Activated CD8-positive, alpha-beta T cell treated with anti-CD3 and anti-CD28 coated beads for 36 hours (primary cell): ENCODE measurements around the gene B3GNT9. TPM values are rescaled to one million over a fixed set of nuclear protein-coding genes. Genes with fewer than 3 reads are reported as not detected.

Experiments
- ATAC-seq: fragments of 200-7000 bp; cut with Tn5 transposase; one replicate; pipeline ENCODE4 v1.10.0; 2021; ENCODE audit warnings: mild to moderate bottlenecking, moderate library complexity
- CTCF ChIA-PET: fragments of 350-600 bp; sonication (Branson Sonifier 250); formaldehyde crosslinking; loops from one replicate; lab custom pipeline; 2021; ENCODE audit warnings: antibody characterized with exemption; lab: Charles Lee
- POLR2A ChIA-PET: fragments of 350-600 bp; sonication (Branson Sonifier 250); formaldehyde crosslinking; loops from one replicate; lab custom pipeline; 2021; ENCODE audit warnings: antibody characterized with exemption; lab: Charles Lee
- DNase-seq: peaks from one replicate; pipeline ENCODE4 v3.0.0-alpha.2; 2020
- H3K27ac Mint-ChIP-seq: one replicate; pipeline ENCODE4 v1.8.0; 2021; ENCODE audit warnings: mild to moderate bottlenecking, mixed read lengths
- H3K27me3 Mint-ChIP-seq: one replicate; pipeline ENCODE4 v1.8.0; 2021; ENCODE audit warnings: mixed read lengths
- H3K36me3 Mint-ChIP-seq: one replicate; pipeline ENCODE4 v1.8.0; 2021; ENCODE audit warnings: low read depth, mixed read lengths
- H3K4me1 Mint-ChIP-seq: one replicate; pipeline ENCODE4 v1.8.0; 2021; ENCODE audit warnings: low read depth, mixed read lengths
- H3K4me3 Mint-ChIP-seq: one replicate; pipeline ENCODE4 v1.8.0; 2021; ENCODE audit warnings: mild to moderate bottlenecking, moderate library complexity, mixed read lengths
- H3K9me3 Mint-ChIP-seq: one replicate; pipeline ENCODE4 v1.8.0; 2021; ENCODE audit warnings: mixed read lengths
- intact Hi-C: fragments of 100-400 bp; cut with micrococcal nuclease; formaldehyde crosslinking; loops from one replicate; pipeline ENCODE4 v1.10.0; 2022
- total RNA-seq, 2 experiments: library from RNA; stranded (reverse); gene quantifications; one replicate each; pipeline ENCODE4 v1.2.3, GENCODE V29; 2021
- TF ChIP-seq, protein P1 (sequence below): fragments of 200-600 bp; IDR thresholded peaks from one replicate; pipeline ENCODE4 v1.8.0; 2022; ENCODE audit warnings: antibody characterized with exemption, mild to moderate bottlenecking

The B3GNT9 gene
- total RNA-seq, 2 experiments from 2014 or later, result 2.1 to 2.5 TPM

DNA sequence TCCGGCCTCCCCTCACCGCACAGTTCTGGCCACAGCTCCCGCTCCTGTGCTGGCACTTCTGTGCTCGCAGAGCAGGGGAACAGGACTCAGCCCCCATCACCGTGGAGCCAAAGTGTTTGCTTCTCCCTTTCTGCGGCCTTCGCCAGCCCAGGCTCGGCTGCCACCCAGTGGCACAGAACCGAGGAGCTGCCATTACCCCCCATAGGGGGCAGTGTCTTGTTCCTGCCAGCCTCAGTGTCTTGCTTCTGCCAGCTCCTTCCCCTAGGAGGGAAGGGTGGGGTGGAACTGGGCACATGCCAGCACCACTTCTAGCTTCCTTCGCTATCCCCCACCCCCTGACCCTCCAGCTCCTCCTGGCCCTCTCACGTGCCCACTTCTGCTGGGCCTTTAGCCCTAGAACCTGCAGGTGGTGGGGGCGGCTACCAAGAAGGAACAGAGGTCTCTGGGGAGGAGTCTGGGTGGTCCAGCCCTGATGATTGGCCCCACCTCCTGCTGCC lies 47.5 kb upstream of the B3GNT9 start:
- intact Hi-C loops, result no loop called here
- no peaks in the 10 kb centered on the region for H3K9me3 Mint-ChIP-seq
- peaks cover 33% of the 10 kb centered on the region for H3K4me1 Mint-ChIP-seq
- no peaks in the 10 kb centered on the region for H3K27me3 Mint-ChIP-seq
- ChIA-PET POLR2A (interaction anchor here (0.6 to 1.8 kb wide), 9 partner anchors 8 to 252 kb away, joined by 3 to 8 read pairs (median 3); partner anchors contain the start of genes HSD11B2 and TMEM208), CTCF (interaction anchor here (0.6 to 2.4 kb wide), 17 partner anchors 9 to 245 kb away, joined by 3 to 15 read pairs (median 4); partner anchors contain the start of genes FHOD1, TMEM208 and TRADD)
- peak; percentile 42 for DNase-seq
- H3K27ac Mint-ChIP-seq, result no peak overlapping the region
- TF ChIP-seq, protein P1, sequence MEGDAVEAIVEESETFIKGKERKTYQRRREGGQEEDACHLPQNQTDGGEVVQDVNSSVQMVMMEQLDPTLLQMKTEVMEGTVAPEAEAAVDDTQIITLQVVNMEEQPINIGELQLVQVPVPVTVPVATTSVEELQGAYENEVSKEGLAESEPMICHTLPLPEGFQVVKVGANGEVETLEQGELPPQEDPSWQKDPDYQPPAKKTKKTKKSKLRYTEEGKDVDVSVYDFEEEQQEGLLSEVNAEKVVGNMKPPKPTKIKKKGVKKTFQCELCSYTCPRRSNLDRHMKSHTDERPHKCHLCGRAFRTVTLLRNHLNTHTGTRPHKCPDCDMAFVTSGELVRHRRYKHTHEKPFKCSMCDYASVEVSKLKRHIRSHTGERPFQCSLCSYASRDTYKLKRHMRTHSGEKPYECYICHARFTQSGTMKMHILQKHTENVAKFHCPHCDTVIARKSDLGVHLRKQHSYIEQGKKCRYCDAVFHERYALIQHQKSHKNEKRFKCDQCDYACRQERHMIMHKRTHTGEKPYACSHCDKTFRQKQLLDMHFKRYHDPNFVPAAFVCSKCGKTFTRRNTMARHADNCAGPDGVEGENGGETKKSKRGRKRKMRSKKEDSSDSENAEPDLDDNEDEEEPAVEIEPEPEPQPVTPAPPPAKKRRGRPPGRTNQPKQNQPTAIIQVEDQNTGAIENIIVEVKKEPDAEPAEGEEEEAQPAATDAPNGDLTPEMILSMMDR, result peak; percentile 68
- peaks cover 60% of the 10 kb centered on the region for H3K36me3 Mint-ChIP-seq
- ATAC-seq, result peak; percentile 67
- H3K4me3 Mint-ChIP-seq, result no peak overlapping the region

DNA sequence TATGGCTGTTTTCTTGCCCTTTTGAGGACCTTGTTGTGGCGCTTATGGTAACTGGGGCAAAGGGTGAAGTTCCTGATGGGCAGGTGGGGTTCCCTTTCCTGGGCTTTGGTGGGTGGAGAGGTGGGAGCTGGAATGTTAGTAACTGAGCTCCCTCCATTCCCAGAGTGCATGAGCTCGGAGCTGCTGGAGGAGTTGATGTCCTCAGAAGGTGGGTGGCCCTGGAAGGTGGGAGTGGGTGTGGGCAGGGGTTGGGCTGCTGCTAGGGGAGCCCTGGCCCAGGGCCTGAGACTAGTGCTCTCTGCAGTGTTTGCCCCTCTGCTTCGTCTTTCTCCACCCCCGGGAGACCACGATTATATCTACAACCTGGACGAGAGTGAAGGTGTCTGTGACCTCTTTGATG lies 46.9 kb upstream of the B3GNT9 start:
- ATAC-seq, result no peak
- intact Hi-C loops, result no loop called here
- H3K27me3 Mint-ChIP-seq, result no peaks in the 10 kb centered on the region
- TF ChIP-seq, protein P1, result no peak
- no peak overlapping the region for H3K27ac Mint-ChIP-seq
- H3K4me3 Mint-ChIP-seq, result no peak overlapping the region
- peaks cover 39% of the 10 kb centered on the region for H3K4me1 Mint-ChIP-seq
- ChIA-PET CTCF (interaction anchor here (0.8 to 2.4 kb wide), 12 partner anchors 13 to 245 kb away, joined by 3 to 15 read pairs (median 5); partner anchors contain the start of genes FHOD1, TMEM208 and TRADD), POLR2A (interaction anchor here (0.6 to 1.8 kb wide), 9 partner anchors 9 to 251 kb away, joined by 3 to 8 read pairs (median 3); partner anchors contain the start of genes HSD11B2 and TMEM208)
- DNase-seq, result no peak
- peaks cover 65% of the 10 kb centered on the region for H3K36me3 Mint-ChIP-seq
- no peaks in the 10 kb centered on the region for H3K9me3 Mint-ChIP-seq

- intact Hi-C loops, result no loop called here
- CTCF ChIA-PET, result interaction anchor here (0.9 to 2.4 kb wide), 6 partner anchors 12 to 185 kb away, joined by 3 to 15 read pairs (median 6); no protein-coding TSS in a partner anchor
- no peaks in the 10 kb centered on the region for H3K27me3 Mint-ChIP-seq
- DNase-seq (no peak), ATAC-seq (no peak)
- H3K9me3 Mint-ChIP-seq, result no peaks in the 10 kb centered on the region
- POLR2A ChIA-PET, result interaction anchor here (0.5 to 1.8 kb wide), 4 partner anchors 11 to 1343 kb away, joined by 3 to 8 read pairs (median 5); partner anchors contain the start of gene TMEM208
- TF ChIP-seq, protein P1, result no peak
- H3K36me3 Mint-ChIP-seq, result peaks cover 64% of the 10 kb centered on the region
- no peak overlapping the region for H3K4me3 Mint-ChIP-seq
- H3K27ac Mint-ChIP-seq, result no peak overlapping the region
- peaks cover 41% of the 10 kb centered on the region for H3K4me1 Mint-ChIP-seq
Observed at GRCh38 chr16:67196881-67197280, 46.1 kb upstream of the B3GNT9 start.

- ChIA-PET CTCF (interaction anchor here (1.2 kb wide), 1 partner anchor 31 kb away, joined by 5 read pairs; no protein-coding TSS in a partner anchor), POLR2A (interaction anchor here (1.5 kb wide), 1 partner anchor 31 kb away, joined by 4 read pairs; the partner anchor contains the start of gene TMEM208)
- Mint-ChIP-seq H3K4me3 (no peak overlapping the region), H3K27me3 (no peaks in the 10 kb centered on the region), H3K27ac (no peak overlapping the region), H3K4me1 (peaks cover 45% of the 10 kb centered on the region), H3K9me3 (no peaks in the 10 kb centered on the region), H3K36me3 (peaks cover 61% of the 10 kb centered on the region)
- intact Hi-C loops, result no loop called here
- ATAC-seq (no peak), DNase-seq (no peak)
- TF ChIP-seq, protein P1, result no peak
Observed at GRCh38 chr16:67195676-67196075, 44.9 kb upstream of the B3GNT9 start.

DNA sequence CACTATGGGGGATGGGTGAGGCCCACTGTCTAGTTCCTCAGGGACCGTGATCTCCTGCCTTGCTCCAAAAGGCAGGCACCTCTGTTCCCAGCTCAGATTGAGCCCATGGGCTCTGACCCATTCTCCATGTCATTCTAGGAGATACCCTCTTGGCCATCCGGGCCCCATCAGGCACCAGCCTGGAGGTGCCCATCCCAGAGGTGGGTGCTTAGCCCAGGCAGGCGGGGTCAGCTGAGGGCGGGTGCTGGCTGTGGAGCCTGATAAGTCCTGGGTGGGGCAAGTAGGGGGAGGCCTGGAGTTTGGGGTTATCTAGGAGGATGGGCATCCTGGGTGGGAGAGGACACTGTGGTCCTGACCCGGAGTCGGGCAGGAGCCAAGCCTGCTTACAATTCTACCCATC lies 43.5 kb upstream of the B3GNT9 start:
- DNase-seq (no peak), ATAC-seq (no peak)
- intact Hi-C loops, result no loop called here
- TF ChIP-seq, protein P1, result no peak
- Mint-ChIP-seq H3K27me3 (no peaks in the 10 kb centered on the region), H3K4me3 (peak overlapping the region; percentile 93), H3K4me1 (peaks cover 45% of the 10 kb centered on the region), H3K27ac (peak overlapping the region; percentile 87), H3K36me3 (peaks cover 52% of the 10 kb centered on the region), H3K9me3 (no peaks in the 10 kb centered on the region)
- CTCF ChIA-PET, result interaction anchor here (0.5 to 1.1 kb wide), 4 partner anchors 9 to 206 kb away, joined by 3 read pairs; no protein-coding TSS in a partner anchor
- POLR2A ChIA-PET, result interaction anchor here (1.0 to 2.2 kb wide), 8 partner anchors 9 to 49 kb away, joined by 3 to 9 read pairs (median 4); partner anchors contain the start of genes FBXL8 and TRADD
